ACC112 (cell line): ENCODE data around the gene DNAJB12.

Source experiments
- H2AFZ ChIP-seq: fragments of 200-600 bp; sonication (generic); one replicate; pipeline ENCODE4 v1.6.0; 2017; ENCODE audit warnings: antibody characterized with exemption, low read length; ENCODE audit not compliant: unreplicated experiment
- H3K27ac ChIP-seq: fragments of 200-600 bp; sonication (generic); 2 replicates; pipeline ENCODE4 v1.5.1; 2014; ENCODE audit warnings: low read depth, mild to moderate bottlenecking, antibody characterized with exemption, low read length, moderate library complexity
- H3K27me3 ChIP-seq: fragments of 200-600 bp; sonication (generic); 2 replicates; pipeline ENCODE4 v1.6.1; 2014; ENCODE audit warnings: mild to moderate bottlenecking, antibody characterized with exemption, low read length, moderate library complexity, mixed read lengths; ENCODE audit not compliant: insufficient read depth
- H3K36me3 ChIP-seq: fragments of 200-600 bp; sonication (generic); 2 replicates; pipeline ENCODE4 v1.6.1; 2016; ENCODE audit warnings: mild to moderate bottlenecking, antibody characterized with exemption, low read length, moderate library complexity, mixed read lengths; ENCODE audit not compliant: insufficient read depth
- H3K4me1 ChIP-seq: fragments of 200-600 bp; sonication (generic); one replicate; pipeline ENCODE4 v1.6.1; 2016; ENCODE audit warnings: low read length, mixed read lengths; ENCODE audit not compliant: insufficient read depth, unreplicated experiment, control insufficient read depth
- H3K4me3 ChIP-seq: fragments of 200-600 bp; sonication (generic); 2 replicates; pipeline ENCODE4 v1.5.1; 2014; ENCODE audit warnings: mild to moderate bottlenecking, low read depth, low read length
- H3K79me2 ChIP-seq: fragments of 200-600 bp; sonication (generic); one replicate; pipeline ENCODE4 v1.6.0; 2016; ENCODE audit warnings: low read length; ENCODE audit not compliant: control insufficient read depth, unreplicated experiment, insufficient read depth

The DNAJB12 gene

DNA sequence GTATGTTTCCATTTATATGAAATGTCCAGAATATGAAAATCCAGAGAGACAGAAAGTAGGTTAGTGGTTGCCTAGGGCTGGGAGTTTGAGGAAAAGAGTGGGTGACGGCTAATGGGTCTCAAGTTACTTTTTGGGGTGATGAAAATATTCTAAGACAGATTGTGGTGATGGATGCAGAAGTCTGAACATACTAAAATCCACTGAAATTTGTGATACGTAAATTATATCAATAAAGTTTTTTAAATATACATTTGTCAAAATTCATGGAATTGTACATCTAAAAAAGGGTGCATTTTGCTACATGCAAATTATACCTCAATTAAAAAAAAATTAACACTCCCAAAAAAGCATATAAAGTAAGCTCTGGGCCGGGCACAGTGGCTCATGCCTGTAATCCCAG lies 71.6 kb downstream of the DNAJB12 start:
- no peaks in the 10 kb centered on the region for H3K36me3 ChIP-seq
- H3K4me3 ChIP-seq = no peak overlapping the region
- no peaks in the 10 kb centered on the region for H3K27me3 ChIP-seq
- no peak overlapping the region for H3K27ac ChIP-seq
- H3K79me2 ChIP-seq = no peaks in the 10 kb centered on the region
- H2AFZ ChIP-seq = no peak overlapping the region
- no peaks in the 10 kb centered on the region for H3K4me1 ChIP-seq
